Middle frontal gyrus (tissue), 1 donor: Measurements from ENCODE around the gene SDCCAG8.
A peak's percentile ranks its signal among the peaks of the same experiment; 100 is the strongest.
"Not testable (repeated sequence)": the region's sequence is repeated elsewhere in the genome, so short reads cannot be mapped to it uniquely, and the experiment has no call there.

Experiments
- DNase-seq: peaks from one replicate; pipeline ENCODE4 v3.0.0-alpha.2; 2015; ENCODE audit warnings: low spot score; ENCODE audit errors: extremely low spot score

The SDCCAG8 gene

DNA sequence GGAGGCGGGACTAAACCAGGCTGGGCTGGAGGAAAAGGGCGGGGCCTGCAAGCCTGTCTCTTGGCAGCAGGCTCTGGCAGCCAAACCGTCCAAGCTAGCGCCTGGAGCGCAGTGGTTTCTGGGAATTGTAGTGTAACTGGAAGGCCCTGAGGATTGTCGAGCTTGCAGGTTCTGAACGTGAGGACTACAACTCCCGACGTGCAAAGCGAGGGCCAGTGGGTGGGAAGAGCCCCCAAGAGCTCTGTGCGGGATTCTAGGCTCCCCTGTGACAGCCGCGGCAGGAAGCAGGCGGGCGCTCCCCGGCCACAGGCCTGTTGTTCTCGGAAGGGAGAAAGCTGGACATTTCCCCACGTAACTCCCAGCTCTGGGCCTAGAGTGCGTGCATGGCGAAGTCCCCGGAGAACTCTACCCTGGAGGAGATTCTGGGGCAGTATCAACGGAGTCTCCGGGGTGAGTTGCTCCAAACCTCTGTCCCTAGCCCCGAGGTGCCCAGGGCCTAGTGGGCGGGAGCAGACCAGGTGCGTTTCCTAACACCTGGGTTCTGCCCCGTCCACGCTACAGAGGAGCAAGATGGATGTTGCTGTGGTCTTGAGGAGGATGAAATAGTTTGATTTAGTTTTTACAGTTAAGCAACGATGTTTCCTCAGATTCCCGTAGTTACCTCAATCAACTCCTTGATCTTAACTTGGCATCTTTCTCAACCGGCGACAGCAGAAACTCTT, at the start of gene SDCCAG8:
TSS of gene SDCCAG8 (plus strand) at position 251 of the 722 bp plus-strand sequence. CDS start at position 384, 133 bp downstream.
- DNase-seq, result peak; percentile 99

DNA sequence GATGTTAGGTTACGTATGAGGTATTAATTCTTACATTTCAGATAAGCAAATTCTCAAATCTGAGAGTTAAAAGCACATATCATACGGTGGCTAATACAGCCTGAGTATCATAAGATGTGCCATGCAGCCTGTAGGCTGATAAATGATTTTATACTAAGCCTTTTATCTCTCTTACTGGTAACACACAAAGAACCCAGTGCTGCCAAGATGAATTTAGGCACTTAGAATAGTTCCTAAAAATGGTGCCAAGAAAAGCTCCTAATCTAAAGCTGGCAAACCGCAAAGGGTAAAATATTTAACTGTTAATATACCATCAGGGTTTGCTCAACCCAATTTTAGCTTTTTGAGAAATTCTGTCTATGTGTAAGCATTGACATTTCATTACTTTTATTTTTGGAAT, 43.9 kb upstream of the SDCCAG8 start:
- not testable (repeated sequence) for DNase-seq

DNA sequence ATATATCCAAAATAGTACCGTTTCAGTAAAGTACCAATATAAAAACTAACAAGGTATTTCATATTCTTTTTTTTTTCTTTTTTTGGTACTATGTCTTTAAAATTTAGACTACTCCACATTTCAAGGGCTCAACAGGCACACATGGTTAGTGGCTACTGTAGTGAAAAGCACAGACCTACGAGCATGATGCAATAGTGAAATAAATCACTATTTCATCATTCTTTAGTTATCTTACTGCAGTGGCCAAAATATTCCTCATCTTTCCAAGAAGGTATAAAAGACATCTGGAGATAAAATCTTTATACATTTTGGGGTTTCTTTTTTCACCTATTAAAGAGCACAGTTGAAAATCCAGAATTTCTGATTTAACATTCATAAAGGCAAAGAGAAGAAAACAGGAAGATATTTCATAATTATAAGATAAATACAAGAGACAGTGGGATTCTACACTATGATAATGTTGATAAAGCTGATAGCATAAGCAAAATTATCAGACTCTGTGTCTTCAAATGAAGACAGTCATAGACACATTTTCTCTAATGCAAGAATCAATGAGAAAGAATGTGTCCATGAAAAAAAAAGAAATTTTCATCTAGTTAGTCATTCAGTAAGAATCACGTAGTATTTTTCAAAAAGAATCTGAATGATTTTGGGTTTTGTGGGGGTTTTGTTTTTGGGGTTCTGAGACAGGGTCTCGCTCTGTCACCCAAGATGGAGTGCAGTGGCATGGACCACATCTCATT, 42.6 kb upstream of the SDCCAG8 start:
- DNase-seq, result no peak

DNA sequence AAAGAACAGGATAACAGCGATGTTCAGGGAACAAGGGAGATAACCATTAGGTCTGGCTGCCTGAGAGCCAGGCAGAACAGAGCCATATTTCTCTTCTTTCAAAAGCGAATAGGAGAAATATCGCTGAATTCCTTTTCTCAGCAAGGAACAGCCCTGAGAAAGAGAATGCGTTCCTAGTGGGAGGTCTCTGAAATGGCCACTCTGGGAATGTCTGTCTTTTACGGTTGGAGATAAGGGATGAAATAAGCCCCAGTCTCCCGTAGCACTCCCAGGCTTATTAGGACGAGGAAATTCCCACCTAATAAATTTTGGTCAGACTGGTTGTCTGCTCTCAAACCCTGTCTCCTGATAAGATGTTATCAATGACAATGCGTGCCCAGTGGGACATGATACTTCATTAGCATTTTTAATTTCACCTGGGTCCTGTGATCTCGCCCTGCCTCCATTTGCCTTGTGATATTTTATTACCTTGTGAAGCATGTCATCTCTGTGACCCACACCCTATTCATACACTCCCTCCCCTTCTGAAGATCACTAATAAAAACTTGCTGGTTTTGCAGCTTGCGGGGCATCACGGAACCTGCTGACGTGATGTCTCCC, 40.5 kb upstream of the SDCCAG8 start:
- not testable (repeated sequence) for DNase-seq

DNA sequence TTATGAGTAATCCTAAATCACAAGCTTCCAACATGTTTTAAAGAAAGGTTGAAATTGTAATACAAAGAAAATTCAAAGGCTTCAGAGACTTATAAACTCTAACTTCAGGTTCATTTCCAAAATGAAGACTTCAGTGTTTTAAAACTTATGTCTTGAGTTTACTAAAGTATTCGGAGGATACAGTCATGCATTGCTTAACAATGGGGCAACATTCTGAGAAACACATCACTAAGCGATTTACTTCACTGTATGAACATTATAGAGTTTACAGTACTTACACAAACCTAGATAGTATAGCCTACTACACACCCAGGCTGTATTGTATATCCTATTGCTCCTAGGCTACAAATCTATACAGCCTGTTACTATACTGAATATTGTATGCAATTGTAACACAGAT, 39.1 kb upstream of the SDCCAG8 start:
- no peak for DNase-seq

DNA sequence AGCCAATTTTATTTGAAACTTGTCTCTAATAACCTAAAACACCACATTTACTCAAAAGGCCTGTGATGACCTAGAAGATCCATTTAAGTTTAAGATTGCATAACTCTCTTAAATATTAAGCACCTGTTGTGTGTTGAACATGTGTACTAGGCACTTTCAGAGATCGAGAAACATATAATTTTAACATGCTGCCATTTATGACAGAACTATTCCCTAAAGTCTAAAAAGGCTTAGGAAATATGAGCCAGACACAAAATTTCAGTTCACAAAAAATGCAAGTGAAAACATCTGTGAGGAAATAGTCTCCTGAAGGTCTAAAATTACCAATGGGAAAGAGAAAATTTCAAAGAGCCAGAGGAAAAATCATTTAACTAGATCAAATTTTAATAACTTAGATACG, 38.5 kb upstream of the SDCCAG8 start:
- DNase-seq, result no peak

DNA sequence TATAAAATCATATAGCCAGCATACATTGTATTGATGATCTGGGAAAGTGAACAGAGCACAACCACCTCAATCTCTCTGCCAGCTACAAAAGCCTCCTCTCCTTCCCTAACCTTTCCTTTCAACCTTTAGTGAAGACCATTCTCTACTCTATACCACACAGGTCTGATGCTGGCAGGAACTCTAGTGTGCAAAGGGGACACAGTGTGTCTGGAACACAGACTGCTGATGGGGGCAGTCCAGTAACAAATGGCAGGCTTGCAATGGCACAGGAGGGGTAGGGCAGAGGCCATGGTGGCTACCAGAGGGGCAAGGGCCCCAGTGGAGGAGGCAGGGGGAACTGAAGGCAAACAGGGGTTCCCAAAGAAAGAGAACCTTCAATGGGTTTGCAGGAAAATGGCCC, 37.8 kb upstream of the SDCCAG8 start:
- DNase-seq, result no peak

DNA sequence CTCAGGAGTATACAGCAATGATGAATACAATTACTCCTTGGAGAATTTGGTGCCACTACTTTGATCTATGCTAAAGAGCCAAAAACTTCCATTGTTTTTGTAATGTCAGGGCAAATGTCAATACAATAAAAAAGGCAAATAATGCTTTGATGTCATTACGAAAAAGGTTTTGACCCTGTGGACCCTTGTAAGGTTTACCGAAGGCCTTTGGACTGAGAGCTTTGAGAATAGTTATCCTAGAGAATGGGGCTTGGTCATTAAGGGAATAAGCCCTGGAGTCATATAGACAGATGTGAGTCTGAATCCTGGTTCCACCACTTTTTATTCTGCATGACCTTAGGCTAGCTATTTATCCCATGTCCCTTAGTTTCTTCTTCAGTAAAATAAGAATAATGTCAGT, 28.2 kb upstream of the SDCCAG8 start:
- DNase-seq, result no peak

DNA sequence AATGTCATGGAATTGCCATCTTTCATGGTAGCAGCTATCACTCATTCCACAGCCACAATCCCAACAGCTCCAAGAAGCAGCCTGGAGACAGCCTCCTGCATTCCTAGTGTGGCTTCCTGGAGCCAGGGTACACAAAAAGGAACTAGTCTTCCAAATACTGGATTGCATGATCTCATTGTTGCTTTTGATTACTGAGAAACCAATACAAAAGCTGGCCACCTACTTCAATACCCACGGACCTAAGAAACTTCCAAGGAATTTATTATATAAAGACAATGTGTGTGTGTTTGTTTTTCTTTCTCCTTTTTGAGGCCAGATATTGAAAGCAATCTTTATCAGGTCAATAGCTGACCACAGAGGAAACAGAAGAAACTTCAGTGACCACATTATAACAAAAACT, 26.3 kb upstream of the SDCCAG8 start:
- DNase-seq, result no peak

DNA sequence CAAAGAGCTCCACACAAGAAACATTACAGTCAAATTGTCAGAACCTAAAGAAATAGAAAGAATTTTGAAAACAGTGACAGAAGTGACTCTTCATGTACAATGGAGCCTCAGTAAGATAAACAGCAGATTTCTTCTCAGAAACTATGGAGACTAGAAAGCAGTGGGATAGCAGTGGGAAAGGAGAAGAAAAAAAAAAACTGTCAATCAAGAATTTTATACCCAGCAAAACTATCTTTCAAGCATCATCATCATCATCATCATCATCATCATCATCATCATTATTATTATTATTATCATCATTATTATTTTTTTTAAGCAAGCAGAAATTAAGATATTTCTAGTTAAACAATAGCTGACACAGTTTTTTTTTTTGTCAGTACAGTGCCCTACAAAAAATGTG, 24.9 kb upstream of the SDCCAG8 start:
- no peak for DNase-seq

DNA sequence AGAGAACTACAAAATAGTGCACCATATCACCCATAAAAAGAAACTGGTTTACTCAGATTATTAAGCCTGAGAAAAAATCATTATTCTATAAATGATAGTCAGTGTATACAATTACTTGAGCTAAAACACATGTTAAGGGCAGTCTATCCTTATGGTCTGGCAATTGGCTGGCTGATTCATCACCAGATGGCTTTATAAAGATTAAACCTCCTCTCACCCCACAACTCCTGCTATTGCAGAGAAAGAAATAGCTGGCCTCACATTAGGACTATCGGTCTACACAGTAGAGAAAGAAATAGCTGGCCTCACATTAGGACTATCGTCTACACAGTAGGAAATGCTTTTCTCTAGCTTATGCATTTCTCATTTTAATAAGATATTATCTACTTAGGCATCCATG, 21.9 kb upstream of the SDCCAG8 start:
- no peak for DNase-seq

DNA sequence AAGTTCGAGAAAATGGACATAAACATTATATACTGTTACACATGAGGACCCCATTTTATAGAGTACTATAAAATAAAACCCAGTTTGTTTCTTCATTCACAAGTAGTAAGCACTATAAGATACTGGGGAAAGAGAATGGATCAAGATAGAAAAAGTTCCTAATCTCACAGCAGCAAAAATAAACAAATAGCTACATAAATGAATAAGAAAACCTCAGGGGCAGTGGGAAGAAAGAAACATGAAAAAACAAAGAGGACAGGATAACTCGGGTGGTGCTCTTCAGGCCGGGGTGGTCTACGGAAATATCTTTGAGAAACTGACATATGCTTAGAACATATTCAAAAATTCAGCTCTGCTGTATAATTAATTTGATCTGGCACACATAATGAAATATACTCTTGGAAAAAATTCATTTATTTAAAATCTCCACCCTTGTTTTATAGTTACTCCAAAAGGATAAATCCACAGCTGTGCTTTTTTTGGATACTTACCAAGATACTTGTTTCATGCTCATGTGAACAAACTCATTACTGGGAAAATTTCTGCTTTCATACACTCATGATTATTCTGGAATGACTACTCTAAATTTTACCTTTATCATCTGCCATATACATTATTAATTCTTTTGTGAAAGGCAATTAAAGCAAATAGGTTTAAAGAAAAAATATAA, 20.7 kb upstream of the SDCCAG8 start:
- DNase-seq, result no peak

DNA sequence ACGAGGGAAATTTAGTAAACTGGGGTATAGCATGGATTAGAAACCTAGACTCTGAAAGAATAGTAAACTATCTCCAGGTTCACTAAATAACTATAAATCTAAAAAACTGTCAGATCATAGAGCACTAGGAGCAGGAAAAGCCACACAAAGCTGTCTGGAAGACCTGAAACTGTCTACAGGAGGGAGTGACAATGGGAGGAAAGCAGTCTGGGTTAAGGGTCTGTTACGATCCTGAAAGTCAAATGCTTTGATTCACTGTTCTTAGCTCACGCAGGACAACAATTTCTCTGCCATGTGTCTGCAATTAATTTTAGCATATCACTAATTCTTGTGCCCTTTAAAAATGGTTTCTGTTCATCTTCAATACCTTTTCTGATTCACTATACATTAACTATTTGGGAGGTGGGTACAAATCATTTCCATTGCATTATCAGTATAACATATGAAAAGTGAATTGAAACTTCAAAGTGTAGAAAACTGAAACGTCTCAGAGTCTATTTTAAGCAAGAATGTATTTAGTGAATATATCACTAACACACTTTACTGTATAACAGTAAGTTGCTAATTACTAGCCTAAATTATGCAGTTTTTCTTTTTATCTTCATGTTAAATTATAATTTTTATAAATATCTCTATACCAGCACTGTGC, 19.1 kb upstream of the SDCCAG8 start:
- no peak for DNase-seq

DNA sequence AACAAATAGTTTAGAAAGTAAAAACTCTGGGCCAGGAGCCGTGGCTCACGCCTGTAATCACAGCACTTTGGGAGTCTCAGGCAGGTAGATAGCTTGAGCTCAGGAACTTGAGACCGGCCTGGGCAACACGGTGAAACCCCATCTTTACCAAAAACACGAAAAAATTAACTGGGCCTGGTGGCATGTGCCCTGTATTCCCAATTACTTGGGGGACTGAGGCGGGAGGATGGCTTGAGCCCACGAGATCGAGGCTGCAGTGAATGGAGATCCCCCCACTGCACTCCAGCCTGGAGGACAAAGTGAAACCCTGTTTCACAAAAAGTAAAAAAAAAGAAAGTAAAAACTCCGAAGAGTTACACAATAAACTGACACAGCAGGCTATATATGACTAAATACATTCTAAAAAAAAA, 11.4 kb upstream of the SDCCAG8 start:
- DNase-seq, result no peak

DNA sequence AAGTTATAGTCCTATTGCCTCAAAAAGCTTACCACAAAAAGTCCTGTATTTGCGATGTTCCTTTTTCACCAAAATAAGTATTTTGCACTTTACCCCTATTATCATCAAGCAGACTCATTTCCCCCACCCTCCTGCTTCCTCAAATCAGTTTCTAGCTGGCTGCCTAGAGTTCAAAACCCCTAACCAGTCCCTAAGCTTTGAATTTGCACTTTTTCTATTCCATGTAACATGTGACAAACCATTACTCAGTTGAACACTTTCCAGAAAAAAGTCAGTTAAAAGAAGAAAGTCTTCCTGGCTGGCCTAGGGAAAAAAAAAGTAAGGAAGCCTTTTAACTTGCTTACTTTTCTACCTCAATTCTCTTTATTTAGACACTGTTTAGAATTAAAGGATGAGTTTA, 8.9 kb upstream of the SDCCAG8 start:
- no peak for DNase-seq

DNA sequence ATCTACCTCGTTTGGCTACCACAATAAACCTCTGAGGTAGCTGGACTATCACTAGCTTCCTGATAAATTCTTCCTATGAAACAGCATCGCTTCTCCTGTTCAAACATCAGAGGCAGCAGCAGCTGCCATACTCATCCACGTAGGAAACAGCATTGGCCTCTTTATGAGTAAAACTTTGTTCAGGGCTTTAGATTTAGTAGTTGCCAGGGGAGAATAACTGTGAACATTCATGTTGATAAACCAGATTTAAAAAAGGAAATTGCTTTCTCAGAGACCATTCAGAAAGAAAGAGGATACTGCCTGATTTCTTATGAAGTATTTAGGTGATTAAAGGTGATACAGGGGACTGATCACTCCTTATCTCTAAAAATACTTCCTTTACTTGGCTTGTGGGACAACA, 7.9 kb upstream of the SDCCAG8 start:
- no peak for DNase-seq

DNA sequence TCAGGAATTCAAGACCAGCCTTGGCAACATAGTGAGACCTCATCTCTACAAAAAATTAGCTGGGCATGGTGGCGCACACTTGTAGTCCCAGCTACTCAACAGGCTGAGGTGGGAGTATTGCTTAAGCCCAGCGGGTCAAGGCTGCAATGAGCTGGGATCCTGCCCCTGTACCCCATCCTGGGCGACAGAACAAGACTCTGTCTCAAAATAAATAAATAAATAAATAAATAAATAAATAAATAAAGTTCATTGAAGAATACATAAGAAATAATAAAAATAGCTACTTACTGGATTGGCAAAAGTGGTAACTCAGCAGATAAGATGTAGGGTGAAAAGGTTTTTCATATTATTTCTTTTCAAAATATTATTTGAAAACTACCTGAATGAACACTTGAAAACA, 6.6 kb upstream of the SDCCAG8 start:
- DNase-seq, result no peak

DNA sequence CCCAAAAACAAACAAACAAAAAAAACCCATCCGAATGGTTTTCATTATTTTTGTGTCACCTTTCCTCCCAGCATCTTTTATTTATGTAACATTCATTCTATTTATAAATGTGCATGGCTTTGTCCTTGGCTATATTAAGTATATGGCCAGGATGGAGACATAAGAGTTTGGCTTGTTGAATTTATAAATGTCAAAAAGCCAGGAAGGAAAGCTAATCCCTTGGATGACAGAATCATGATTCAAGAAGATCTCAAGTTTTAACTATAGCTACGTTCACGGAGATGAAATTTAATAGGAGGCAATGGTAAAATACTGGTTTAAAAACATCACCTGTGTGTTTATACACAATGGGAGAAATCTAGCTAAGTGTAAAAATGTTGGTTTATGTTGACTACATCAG, 5.7 kb upstream of the SDCCAG8 start:
- DNase-seq, result no peak

DNA sequence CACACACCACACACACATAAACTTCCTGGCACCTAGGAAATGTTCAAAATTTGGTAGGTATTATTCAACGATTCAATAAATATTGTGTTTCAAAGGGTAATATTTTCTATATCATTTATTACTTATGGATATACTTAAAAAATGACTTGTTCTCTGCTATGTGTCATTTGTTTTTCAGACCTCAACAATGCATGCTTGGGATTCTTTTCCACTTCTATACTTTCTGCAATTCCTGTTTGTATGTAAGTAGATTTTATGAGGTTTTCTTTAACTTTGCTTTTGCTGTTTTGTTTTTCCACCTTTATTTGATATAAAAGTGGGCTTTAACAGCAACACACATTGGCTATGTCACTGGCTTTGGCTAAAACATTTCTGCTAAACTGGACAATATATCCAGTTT, 4.3 kb upstream of the SDCCAG8 start:
- DNase-seq, result no peak

DNA sequence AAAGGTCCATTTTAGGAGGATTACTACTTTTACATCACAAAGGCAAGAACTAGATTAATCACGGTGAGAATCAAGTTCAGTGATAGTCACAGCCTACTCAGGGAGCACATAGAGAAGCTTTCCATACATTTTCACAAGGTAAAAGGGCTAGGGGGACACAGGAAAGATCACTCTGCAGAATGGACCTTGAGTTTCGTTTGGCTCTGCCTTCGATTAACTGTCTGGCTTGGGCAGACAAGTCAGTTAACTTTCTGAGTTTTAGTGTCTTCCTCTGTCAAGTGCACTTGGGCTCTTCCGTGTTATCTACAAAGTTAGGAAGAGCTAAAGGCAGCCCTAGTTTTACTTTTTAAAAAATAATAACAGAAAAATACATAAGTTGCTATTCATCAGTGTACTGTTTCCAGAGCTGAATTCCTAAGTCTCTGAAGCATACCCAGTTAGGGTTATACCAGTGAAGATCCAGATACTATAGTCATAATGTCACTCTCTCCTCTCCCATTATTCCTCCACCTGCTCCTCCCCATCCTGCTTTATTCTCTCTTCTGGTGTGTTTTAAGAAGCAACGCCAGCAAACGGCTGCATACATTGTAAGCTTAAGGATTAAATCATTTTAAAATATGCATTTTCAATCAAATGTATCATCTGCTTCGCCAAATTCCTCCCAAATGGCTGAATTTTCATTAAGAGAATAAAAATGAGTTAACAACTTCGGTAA, 2.5 kb upstream of the SDCCAG8 start:
- no peak for DNase-seq

DNA sequence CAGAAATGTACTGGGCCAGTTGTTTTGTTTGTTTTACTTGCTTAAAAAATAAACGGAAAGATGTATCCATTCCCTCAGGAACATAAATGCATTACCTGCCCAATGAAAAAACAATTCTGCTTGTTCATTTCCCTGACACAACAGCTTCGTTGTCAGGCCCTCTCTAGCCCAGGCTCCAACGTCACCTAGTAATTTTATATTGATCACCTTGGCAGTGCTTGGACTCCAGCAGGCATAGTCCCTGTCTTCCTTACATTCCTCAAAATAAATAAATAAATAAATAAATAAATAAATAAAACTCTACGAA, 2.0 kb upstream of the SDCCAG8 start:
- no peak for DNase-seq
